ENCODE results near the gene P3R3URF. TPM values are rescaled to one million over a fixed set of nuclear protein-coding genes. Genes with fewer than 3 reads are reported as not detected.
A peak's percentile ranks its signal among the peaks of the same experiment; 100 is the strongest.

P3R3URF gene
- polyA plus RNA-seq, 1 experiment: not detected

GRCh38 chr1:46220808-46221207 is 44.5 kb upstream of the P3R3URF start:
- POLR2A ChIA-PET: no interaction called here
- TF ChIP-seq CTCF (IDR thresholded peaks at IDR 0.05; ENCODE audit: low read depth, low read length): no peak
- no peak overlapping the region for H3K27ac ChIP-seq (ENCODE audit: low read depth, low read length)
- H3K4me3 ChIP-seq (ENCODE audit: low read depth, low read length): no peak overlapping the region
- H3K9me3 ChIP-seq (ENCODE audit: control insufficient read depth, insufficient read depth, low read length): no peaks in the 10 kb centered on the region
- no peaks in the 10 kb centered on the region for H3K27me3 ChIP-seq (ENCODE audit: control insufficient read depth, insufficient read depth, low read length)
- CTCF ChIA-PET: interaction anchor here (1.3 to 1.7 kb wide), 2 partner anchors 10 to 183 kb away, joined by 3 to 5 read pairs; no protein-coding TSS in a partner anchor
- no peak for DNase-seq (ENCODE audit: low read depth, low spot score)

DNA sequence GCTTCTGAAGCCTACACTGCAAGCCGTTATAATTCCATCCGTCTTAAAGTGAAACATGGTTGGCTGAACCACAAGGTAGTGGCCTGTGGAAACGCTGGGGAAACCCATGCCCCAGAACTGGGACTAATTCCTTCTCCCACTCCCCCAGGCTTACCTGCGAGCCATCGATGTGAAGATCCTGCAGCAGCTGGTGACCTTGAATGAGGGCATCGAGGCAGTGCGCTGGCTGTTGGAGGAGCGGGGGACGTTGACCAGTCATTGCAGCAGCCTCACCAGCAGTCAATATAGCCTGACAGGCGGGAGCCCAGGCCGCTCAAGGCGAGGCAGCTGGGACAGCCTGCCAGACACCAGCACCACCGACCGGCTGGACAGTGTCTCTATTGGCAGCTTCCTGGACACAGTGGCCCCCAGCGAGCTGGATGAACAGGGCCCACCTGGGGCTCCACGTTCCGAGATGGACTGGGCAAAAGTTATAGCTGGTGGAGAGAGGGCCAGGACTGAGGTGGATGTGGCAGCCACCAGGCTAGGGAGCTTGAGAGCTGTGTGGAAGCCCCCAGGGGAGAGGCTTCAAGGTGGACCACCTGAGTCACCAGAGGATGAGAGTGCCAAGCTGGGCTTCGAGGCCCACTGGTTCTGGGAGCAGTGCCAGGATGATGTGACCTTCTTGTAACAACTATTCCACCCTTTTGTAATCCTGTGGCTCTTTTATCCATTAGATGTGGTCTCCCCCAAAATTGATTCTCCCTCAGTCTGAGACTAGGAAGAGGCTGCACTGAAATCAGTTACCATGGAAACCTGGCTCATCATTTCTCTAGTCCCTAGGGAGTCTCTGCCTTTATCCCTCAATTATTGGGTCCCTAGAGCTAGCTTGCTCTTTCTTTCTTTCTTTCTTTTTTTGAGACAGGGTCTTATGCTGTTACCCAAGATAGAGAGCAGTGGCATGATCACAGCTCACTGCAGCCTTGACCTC is 43.5 kb upstream of the P3R3URF start:
- ChIA-PET CTCF (interaction anchor here (0.6 to 1.7 kb wide), 2 partner anchors 71 to 182 kb away, joined by 3 to 6 read pairs; no protein-coding TSS in a partner anchor), POLR2A (no interaction called here)
- TF ChIP-seq CTCF (IDR thresholded peaks at IDR 0.05; ENCODE audit: low read depth, low read length): no peak
- H3K27ac ChIP-seq (ENCODE audit: low read depth, low read length): no peak overlapping the region
- no peak for DNase-seq (ENCODE audit: low read depth, low spot score)
- no peak overlapping the region for H3K4me3 ChIP-seq (ENCODE audit: low read depth, low read length)
- H3K9me3 ChIP-seq (ENCODE audit: control insufficient read depth, insufficient read depth, low read length): no peaks in the 10 kb centered on the region
- no peaks in the 10 kb centered on the region for H3K27me3 ChIP-seq (ENCODE audit: control insufficient read depth, insufficient read depth, low read length)

- no peaks in the 10 kb centered on the region for H3K27me3 ChIP-seq (ENCODE audit: control insufficient read depth, insufficient read depth, low read length)
Measured at GRCh38 chr1:46218443-46218842, 42.2 kb upstream of the P3R3URF start.

GRCh38 chr1:46215504-46215903 is 39.2 kb upstream of the P3R3URF start:
- DNase-seq (ENCODE audit: low read depth, low spot score): no peak
- H3K27ac ChIP-seq (ENCODE audit: low read depth, low read length): no peak overlapping the region
- H3K4me3 ChIP-seq (ENCODE audit: low read depth, low read length): no peak overlapping the region
- H3K9me3 ChIP-seq (ENCODE audit: control insufficient read depth, insufficient read depth, low read length): no peaks in the 10 kb centered on the region
- H3K27me3 ChIP-seq (ENCODE audit: control insufficient read depth, insufficient read depth, low read length): no peaks in the 10 kb centered on the region
- TF ChIP-seq CTCF (IDR thresholded peaks at IDR 0.05; ENCODE audit: low read depth, low read length): no peak
- POLR2A ChIA-PET: no interaction called here
- CTCF ChIA-PET: interaction anchor here (1.2 kb wide), 1 partner anchor 8 kb away, joined by 5 read pairs; no protein-coding TSS in a partner anchor

More at GRCh38 chr1:46218443-46218842, 42.2 kb upstream of the P3R3URF start:
- no peaks in the 10 kb centered on the region for H3K9me3 ChIP-seq (ENCODE audit: control insufficient read depth, insufficient read depth, low read length)
- POLR2A ChIA-PET: no interaction called here
- CTCF ChIA-PET: no interaction called here
- H3K4me3 ChIP-seq (ENCODE audit: low read depth, low read length): no peak overlapping the region
- H3K27ac ChIP-seq (ENCODE audit: low read depth, low read length): no peak overlapping the region
- TF ChIP-seq CTCF (IDR thresholded peaks at IDR 0.05; ENCODE audit: low read depth, low read length): no peak
- DNase-seq (ENCODE audit: low read depth, low spot score): no peak

DNA sequence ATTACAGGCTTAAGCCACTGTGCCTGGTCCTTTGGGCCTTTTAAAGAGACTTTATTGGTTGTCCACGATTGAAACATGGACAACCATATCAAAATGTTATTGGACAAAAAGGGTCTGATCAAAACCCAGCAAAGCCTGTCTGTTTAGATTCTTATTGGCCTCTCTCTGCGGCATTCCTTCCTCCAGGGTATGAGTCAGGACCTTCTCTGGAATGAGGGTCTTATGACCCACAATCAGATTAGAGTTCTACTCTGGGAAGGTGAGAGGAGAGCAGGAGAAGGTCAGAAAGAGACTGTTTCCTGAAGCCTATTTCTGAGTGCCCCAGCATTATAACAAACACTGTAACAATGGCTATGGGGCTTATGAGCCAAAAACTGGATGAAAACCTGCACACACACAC is 34.8 kb upstream of the P3R3URF start:
- no peak for DNase-seq (ENCODE audit: low read depth, low spot score)
- Histone ChIP-seq H3K9me3 (ENCODE audit: control insufficient read depth, insufficient read depth, low read length) (no peaks in the 10 kb centered on the region), H3K27me3 (ENCODE audit: control insufficient read depth, insufficient read depth, low read length) (no peaks in the 10 kb centered on the region), H3K4me3 (ENCODE audit: low read depth, low read length) (no peak overlapping the region), H3K27ac (ENCODE audit: low read depth, low read length) (no peak overlapping the region)
- ChIA-PET CTCF (interaction anchor here (1.5 kb wide), 1 partner anchor 11 kb away, joined by 3 read pairs; no protein-coding TSS in a partner anchor), POLR2A (no interaction called here)
- TF ChIP-seq CTCF (IDR thresholded peaks at IDR 0.05; ENCODE audit: low read depth, low read length): peak; percentile 22
